Measurements from ENCODE around the gene CCDC47. TPM values are rescaled to one million over a fixed set of nuclear protein-coding genes. Genes with fewer than 3 reads are reported as not detected.

The CCDC47 gene
- total and polyA plus RNA-seq, 12 donors, result 24.2 to 216 (median 93.1) TPM

DNA sequence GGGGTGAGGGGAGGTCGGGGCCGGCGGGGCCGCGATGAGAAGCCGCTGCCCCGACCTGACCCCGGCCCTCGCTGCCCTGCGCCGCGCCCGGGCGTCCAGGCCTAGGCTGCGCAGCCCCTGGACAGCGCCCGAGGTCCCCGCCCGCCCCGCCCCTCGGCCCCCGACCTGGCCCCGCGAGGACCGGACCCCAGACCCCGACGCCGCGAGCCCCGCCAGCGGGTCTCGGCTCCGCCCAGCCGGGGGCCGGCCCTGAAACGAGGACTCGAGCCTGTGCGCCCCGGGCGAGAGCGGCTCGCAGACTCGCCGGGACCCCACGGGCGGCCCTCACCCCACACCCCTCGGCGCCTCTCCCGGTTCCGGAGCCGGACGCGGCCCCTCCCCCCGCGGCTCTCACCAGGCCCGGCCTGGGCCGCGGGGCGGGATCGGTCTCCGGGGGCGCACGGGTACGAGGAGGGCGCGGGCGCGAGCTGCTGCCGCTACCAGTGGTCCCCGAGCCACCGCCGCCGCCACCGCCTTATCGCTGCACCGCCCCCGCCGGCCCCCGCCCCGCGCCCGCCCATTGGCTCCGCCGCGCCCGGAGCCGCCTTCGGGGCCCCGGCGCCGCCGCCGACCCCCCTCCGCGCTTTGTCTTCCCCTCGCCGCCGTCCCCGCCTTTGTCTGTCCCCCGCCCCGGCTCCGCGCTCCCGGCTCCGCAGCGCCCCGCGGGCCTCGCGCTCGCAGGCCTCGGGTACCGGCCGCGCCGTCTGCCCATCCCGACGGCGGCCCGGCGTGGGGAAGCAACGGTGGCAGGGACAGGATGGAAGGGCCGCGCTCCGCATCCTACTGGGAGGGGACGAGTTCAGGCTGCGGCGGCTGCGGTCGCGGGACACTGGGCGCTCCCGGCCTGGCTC, 73.5 kb downstream of the CCDC47 start, which contains the start of gene LIMD2:
LIMD2 (minus strand) TSS at position 488 of the 890 bp plus-strand sequence. CDS start 827 bp downstream, outside the sequence.
- TF ChIP-seq POLR2A (IDR thresholded peaks at IDR 0.05), result no peak
- no peak for TF ChIP-seq CTCF (IDR thresholded peaks at IDR 0.05)
- H3K9me3 ChIP-seq (replicated peaks in 1 of 3), result no peaks in the 10 kb centered on the region
- DNase-seq, result peak; percentile 39 to 72 (median 59)
- peaks cover 0 to 20% of the 10 kb centered on the region in 2 donors for H3K36me3 ChIP-seq (replicated peaks in 1 of 2)
- 1% methylated on average over 68 to 132 of the region's 133 CpGs; no CpG with 5 or more reads in 2 of the 4 donors for WGBS, 4 donors
- intact Hi-C loops (cut with DNase I), result loop anchor here (5.0 to 10.0 kb wide), 2 partner anchors 75 to 78 kb away; partner anchors contain the start of gene MAP3K3 (in 2 of the 2)
- H3K27me3 ChIP-seq, result no peaks in the 10 kb centered on the region
- peak within 1 kb of the TSS in 4 of 5 donors; percentile 47 to 84 (median 64) for H3K27ac ChIP-seq
- peaks cover 10 to 15% of the 10 kb centered on the region in 2 donors for H3K4me1 ChIP-seq (replicated peaks in 1 of 2)
- H3K4me3 ChIP-seq, result peak within 1 kb of the TSS in 2 of 4 donors; percentile 28 to 91

- H3K27ac ChIP-seq, result peak overlapping the region in 3 of 5 donors; percentile 47 to 84 (median 67)
- TF ChIP-seq POLR2A (IDR thresholded peaks at IDR 0.05) (no peak), CTCF (IDR thresholded peaks at IDR 0.05) (no peak)
- peak overlapping the region in 2 of 4 donors; percentile 28 to 91 for H3K4me3 ChIP-seq
- H3K4me1 ChIP-seq (replicated peaks in 1 of 2), result peaks cover 10 to 15% of the 10 kb centered on the region in 2 donors
- WGBS, 4 donors, result 24 to 78% (median 32%) methylated on average over 7 to 45 of the region's 45 CpGs
- H3K36me3 ChIP-seq (replicated peaks in 1 of 2), result peaks cover 0 to 21% of the 10 kb centered on the region in 2 donors
- peak; percentile 31 to 71 (median 48) for DNase-seq
- H3K27me3 ChIP-seq, result no peaks in the 10 kb centered on the region
- no peaks in the 10 kb centered on the region for H3K9me3 ChIP-seq (replicated peaks in 1 of 3)
- intact Hi-C loops (cut with DNase I), result loop anchor here (5.0 to 10.0 kb wide), 2 partner anchors 74 to 77 kb away; partner anchors contain the start of gene MAP3K3 (in 2 of the 2)
Measured at GRCh38 chr17:63698886-63699637, 74.3 kb downstream of the CCDC47 start.

DNA sequence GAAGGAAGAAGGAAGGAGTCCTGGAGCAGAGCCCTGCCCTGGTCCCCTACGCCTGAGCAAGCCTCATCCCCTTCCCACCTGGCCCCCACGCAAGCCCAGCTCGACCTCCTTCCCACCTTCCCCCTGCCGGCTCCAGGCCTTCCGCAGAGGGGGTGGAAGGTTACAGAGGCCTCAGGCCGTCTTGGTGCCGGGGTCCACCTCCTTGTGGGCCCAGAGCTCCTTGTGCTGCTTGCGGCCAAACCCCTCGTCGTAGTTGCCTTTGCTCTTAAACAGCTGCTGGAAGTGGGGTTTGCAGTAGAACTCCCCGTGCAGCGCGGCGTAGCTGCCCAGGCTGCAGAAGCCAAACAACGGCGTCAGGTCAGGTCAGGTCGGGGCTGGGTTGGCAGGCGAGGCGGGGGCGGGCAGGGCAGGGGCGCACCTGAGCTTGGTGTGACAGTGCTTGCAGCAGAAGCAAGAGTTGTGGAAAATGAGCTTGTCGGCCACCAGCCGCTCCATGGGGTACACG, 75.0 kb downstream of the CCDC47 start:
- 41 to 72% (median 66%) methylated on average over 15 to 24 of the region's 24 CpGs for WGBS, 4 donors
- H3K27ac ChIP-seq, result peak overlapping the region in 2 of 5 donors; percentile 67 to 84

More for the DNA sequence above, 75.0 kb downstream of the CCDC47 start:
- TF ChIP-seq CTCF (IDR thresholded peaks at IDR 0.05), result no peak
- no peak for TF ChIP-seq POLR2A (IDR thresholded peaks at IDR 0.05)
- intact Hi-C loops (cut with DNase I), result loop anchor here (5.0 to 10.0 kb wide), 2 partner anchors 74 to 76 kb away; partner anchors contain the start of gene MAP3K3 (in 2 of the 2)
- no peaks in the 10 kb centered on the region for H3K9me3 ChIP-seq (replicated peaks in 1 of 3)
- peaks cover 0 to 21% of the 10 kb centered on the region in 2 donors for H3K36me3 ChIP-seq (replicated peaks in 1 of 2)
- H3K27me3 ChIP-seq, result no peaks in the 10 kb centered on the region
- peaks cover 10 to 15% of the 10 kb centered on the region in 2 donors for H3K4me1 ChIP-seq (replicated peaks in 1 of 2)
- peak overlapping the region in 1 of 4 donors; percentile 91 for H3K4me3 ChIP-seq
- DNase-seq, result no peak

Data from adrenal gland (tissue), 12 donors.